Thyroid gland (tissue), 4 donors: ENCODE results near the gene KCNMB4. TPM values are rescaled to one million over a fixed set of nuclear protein-coding genes. Genes with fewer than 3 reads are reported as not detected.

Experiments used
- DNase-seq, 2 donors: peaks; one replicate each; pipeline ENCODE4 v3.0.0-alpha.2; 2019
- H3K27ac ChIP-seq, 3 donors: fragments of 200-600 bp; sonication (generic); 1 replicate in 2 of 3; 2 replicates in 1 of 3; pipeline ENCODE4 v1.5.1; 2016 to 2019; ENCODE audit warnings: mild to moderate bottlenecking in 1 of 3, moderate library complexity in 1 of 3
- H3K27me3 ChIP-seq: fragments of 200-600 bp; sonication (generic); one replicate; pipeline ENCODE4 v1.5.1; 2019
- H3K36me3 ChIP-seq, 2 donors: fragments of 200-600 bp; sonication (generic); one replicate each; pipeline ENCODE4 v1.5.1; 2016 to 2019
- H3K4me1 ChIP-seq, 2 donors: fragments of 200-600 bp; sonication (generic); one replicate each; pipeline ENCODE4 v1.5.1; 2017 to 2019
- H3K4me3 ChIP-seq, 3 donors: fragments of 200-600 bp; sonication (generic); replicated peaks in 1 of 3; 1 replicate in 2 of 3; 2 replicates in 1 of 3; pipeline ENCODE4 v1.5.1; 2016; ENCODE audit warnings: mild to moderate bottlenecking in 1 of 3
- H3K9me3 ChIP-seq: fragments of 200-600 bp; sonication (generic); one replicate; pipeline ENCODE4 v1.5.1; 2017
- CTCF ChIP-seq, 6 experiments: fragments of 200-600 bp in 3 of 6; fragments of 450-650 bp in 3 of 6; sonication (generic) in 3 of 6; IDR thresholded peaks; one replicate each; pipeline ENCODE4 v1.5.1; 2016 to 2019; ENCODE audit warnings: antibody characterized with exemption in 6 of 6, mild to moderate bottlenecking in 2 of 6, inconsistent platforms in 1 of 6, moderate library complexity in 1 of 6
- POLR2A ChIP-seq, 2 donors: fragments of 450-650 bp; IDR thresholded peaks; one replicate each; pipeline ENCODE4 v1.6.1; 2017; ENCODE audit warnings: antibody characterized with exemption in 2 of 2, mild to moderate bottlenecking in 2 of 2, moderate library complexity in 1 of 2
- WGBS, 2 donors: methylation state at CpG; one replicate each; pipeline ENCODE4 v1.1.5; 2017; 5-methylcytosine and 5-hydroxymethylcytosine counted together
- intact Hi-C: fragments of 100-400 bp; cut with DNase I; formaldehyde crosslinking; loops from one replicate; pipeline ENCODE4 v1.15.1; 2023
- total RNA-seq, 4 donors: library from RNA; depleted of rRNA; stranded (reverse); fragments of >200 nt; gene quantifications; one replicate each; pipeline ENCODE4 v1.2.3, GENCODE V29; 2016

The KCNMB4 gene
- total RNA-seq, 4 donors from 2014 or later = 2.1 to 5.1 (median 3.8) TPM

GRCh38 chr12:70393787-70394499 is 27.9 kb downstream of the KCNMB4 start:
- H3K27ac ChIP-seq = no peak overlapping the region
- DNase-seq = no peak
- H3K27me3 ChIP-seq = no peaks in the 10 kb centered on the region
- no peaks in the 10 kb centered on the region for H3K4me1 ChIP-seq
- intact Hi-C loops = no loop called here
- TF ChIP-seq POLR2A (IDR thresholded peaks at IDR 0.05) (no peak), CTCF (IDR thresholded peaks at IDR 0.05) (no peak)
- no peak overlapping the region for H3K4me3 ChIP-seq
- no peaks in the 10 kb centered on the region for H3K36me3 ChIP-seq
- H3K9me3 ChIP-seq = no peaks in the 10 kb centered on the region
- WGBS, 2 donors = 82 to 88% methylated on average over 2 of the region's 2 CpGs

- DNase-seq = no peak
- Histone ChIP-seq H3K36me3 (no peaks in the 10 kb centered on the region), H3K27ac (no peak overlapping the region), H3K9me3 (no peaks in the 10 kb centered on the region), H3K4me1 (no peaks in the 10 kb centered on the region), H3K27me3 (no peaks in the 10 kb centered on the region), H3K4me3 (no peak overlapping the region)
- intact Hi-C loops = no loop called here
- TF ChIP-seq POLR2A (IDR thresholded peaks at IDR 0.05) (no peak), CTCF (IDR thresholded peaks at IDR 0.05) (no peak)
These were observed 31.9 kb downstream of the KCNMB4 start for GRCh38 chr12:70398002-70398401.

GRCh38 chr12:70398862-70399261 is 32.8 kb downstream of the KCNMB4 start:
- H3K27ac ChIP-seq = no peak overlapping the region
- no peaks in the 10 kb centered on the region for H3K9me3 ChIP-seq
- no peaks in the 10 kb centered on the region for H3K27me3 ChIP-seq
- H3K36me3 ChIP-seq = no peaks in the 10 kb centered on the region
- WGBS, 2 donors = 88 to 90% methylated on average over 3 of the region's 3 CpGs
- H3K4me3 ChIP-seq = no peak overlapping the region
- no peaks in the 10 kb centered on the region for H3K4me1 ChIP-seq
- no peak for DNase-seq
- TF ChIP-seq CTCF (IDR thresholded peaks at IDR 0.05) (no peak), POLR2A (IDR thresholded peaks at IDR 0.05) (no peak)
- intact Hi-C loops = no loop called here

- Histone ChIP-seq H3K4me1 (no peaks in the 10 kb centered on the region), H3K36me3 (no peaks in the 10 kb centered on the region), H3K27ac (no peak overlapping the region), H3K4me3 (no peak overlapping the region), H3K9me3 (no peaks in the 10 kb centered on the region), H3K27me3 (no peaks in the 10 kb centered on the region)
- DNase-seq = no peak
- 86 to 96% methylated on average over 6 of the region's 6 CpGs for WGBS, 2 donors
- TF ChIP-seq POLR2A (IDR thresholded peaks at IDR 0.05) (no peak), CTCF (IDR thresholded peaks at IDR 0.05) (no peak)
- intact Hi-C loops = no loop called here
These were observed 33.2 kb downstream of the KCNMB4 start for GRCh38 chr12:70399311-70399710.

GRCh38 chr12:70400124-70400523 is 34.0 kb downstream of the KCNMB4 start:
- TF ChIP-seq POLR2A (IDR thresholded peaks at IDR 0.05) (no peak), CTCF (IDR thresholded peaks at IDR 0.05) (no peak)
- DNase-seq = no peak
- H3K27me3 ChIP-seq = no peaks in the 10 kb centered on the region
- intact Hi-C loops = no loop called here
- H3K36me3 ChIP-seq = no peaks in the 10 kb centered on the region
- 74 to 98% methylated on average over 3 of the region's 3 CpGs for WGBS, 2 donors
- no peaks in the 10 kb centered on the region for H3K4me1 ChIP-seq
- no peaks in the 10 kb centered on the region for H3K9me3 ChIP-seq
- H3K4me3 ChIP-seq = no peak overlapping the region
- no peak overlapping the region for H3K27ac ChIP-seq
